ENCODE measurements around the gene RAB11B.
"Not testable (repeated sequence)": the region's sequence is repeated elsewhere in the genome, so short reads cannot be mapped to it uniquely, and the experiment has no call there.

RAB11B gene

GRCh38 chr19:8441725-8442544 is 51.8 kb downstream of the RAB11B start:
- DNase-seq, result no peak

GRCh38 chr19:8444140-8444676 is 54.0 kb downstream of the RAB11B start:
- not testable (repeated sequence) for DNase-seq

GRCh38 chr19:8444677-8445487 is 54.7 kb downstream of the RAB11B start, which contains the start of gene HNRNPM:
Gene HNRNPM, plus strand, starts transcription at chr19:8444975. Its CDS starts 24 bp downstream, at chr19:8444999.
- DNase-seq, result peak; percentile 94

DNA sequence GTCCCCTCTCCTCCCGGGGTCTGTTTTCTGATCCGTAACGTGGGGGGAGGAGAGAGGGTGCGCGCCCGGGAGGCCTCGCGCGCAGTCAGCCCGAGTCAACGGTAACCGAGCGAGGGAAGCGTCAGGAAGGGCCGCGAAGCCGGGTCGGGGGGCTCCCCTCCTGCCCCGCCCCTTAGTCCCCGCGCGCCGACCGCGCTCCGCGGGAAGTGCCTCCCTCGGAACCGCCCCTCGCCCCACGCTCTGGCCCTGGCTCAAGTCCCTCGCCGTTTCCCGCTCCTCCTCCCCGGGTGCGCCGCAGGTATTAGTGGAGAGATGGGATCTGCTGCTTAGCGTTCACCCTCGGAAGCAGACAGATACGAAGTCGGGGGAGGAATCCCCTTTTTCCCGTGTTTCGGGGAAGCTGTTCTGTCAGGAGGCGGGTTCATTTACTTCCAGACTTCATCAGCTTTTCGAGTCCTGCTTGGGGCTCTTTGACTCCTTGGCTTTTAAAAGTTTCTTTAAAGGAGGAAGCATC is 55.4 kb downstream of the RAB11B start:
- no peak for DNase-seq

DNA sequence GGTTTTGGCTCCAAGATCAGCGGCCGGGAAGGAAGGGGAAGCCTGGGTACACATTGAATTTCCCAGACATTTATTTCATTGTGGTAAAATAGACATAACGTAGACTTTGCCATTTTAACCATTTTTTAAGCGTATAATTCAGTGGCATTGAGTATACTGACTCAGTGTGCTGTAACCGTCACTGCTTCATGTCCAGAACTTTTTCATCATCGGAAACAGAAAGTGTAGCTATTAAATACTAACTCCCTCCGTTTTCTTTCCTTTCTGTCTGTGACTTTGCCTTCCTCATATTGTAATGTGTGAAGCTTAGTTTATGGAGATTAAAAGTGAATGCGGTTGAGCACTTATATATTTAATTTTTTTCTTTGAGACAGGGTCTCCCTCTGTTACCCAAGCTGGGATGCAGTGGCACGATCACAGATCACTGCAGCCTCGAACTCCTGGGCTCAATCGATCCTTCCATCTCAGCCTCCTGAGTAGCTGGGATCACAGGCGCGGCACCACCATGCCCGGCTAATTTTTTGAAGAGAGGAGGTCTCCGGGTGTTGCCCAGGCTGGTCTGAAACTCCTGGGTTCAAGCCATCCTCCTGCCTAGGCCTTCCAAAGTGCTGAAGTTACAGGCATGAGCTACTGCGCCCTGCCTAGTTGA is 56.0 kb downstream of the RAB11B start:
- no peak for DNase-seq

- DNase-seq, result no peak
Measured at GRCh38 chr19:8449830-8450229, 59.7 kb downstream of the RAB11B start.

DNA sequence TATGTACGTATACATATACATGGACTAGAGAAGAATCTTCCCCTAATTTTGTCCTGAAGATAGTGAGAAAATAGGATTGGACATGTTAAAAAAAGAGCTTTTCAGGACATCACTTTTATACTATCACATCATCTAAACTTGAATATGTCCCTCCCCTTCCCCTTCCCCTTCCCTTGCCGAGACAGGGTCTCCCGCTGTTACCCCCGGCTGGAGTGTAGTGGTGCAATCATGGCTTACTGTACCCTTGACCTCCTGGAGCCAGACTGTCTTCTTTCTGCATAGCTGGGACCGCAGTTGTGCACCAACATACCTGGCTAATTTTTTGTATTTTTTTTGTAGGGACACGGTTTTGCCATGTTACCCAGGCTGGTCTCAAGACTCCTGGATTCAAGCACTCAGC is 61.2 kb downstream of the RAB11B start:
- DNase-seq, result no peak

- DNase-seq, result no peak
Measured at GRCh38 chr19:8451885-8452284, 61.7 kb downstream of the RAB11B start.

DNA sequence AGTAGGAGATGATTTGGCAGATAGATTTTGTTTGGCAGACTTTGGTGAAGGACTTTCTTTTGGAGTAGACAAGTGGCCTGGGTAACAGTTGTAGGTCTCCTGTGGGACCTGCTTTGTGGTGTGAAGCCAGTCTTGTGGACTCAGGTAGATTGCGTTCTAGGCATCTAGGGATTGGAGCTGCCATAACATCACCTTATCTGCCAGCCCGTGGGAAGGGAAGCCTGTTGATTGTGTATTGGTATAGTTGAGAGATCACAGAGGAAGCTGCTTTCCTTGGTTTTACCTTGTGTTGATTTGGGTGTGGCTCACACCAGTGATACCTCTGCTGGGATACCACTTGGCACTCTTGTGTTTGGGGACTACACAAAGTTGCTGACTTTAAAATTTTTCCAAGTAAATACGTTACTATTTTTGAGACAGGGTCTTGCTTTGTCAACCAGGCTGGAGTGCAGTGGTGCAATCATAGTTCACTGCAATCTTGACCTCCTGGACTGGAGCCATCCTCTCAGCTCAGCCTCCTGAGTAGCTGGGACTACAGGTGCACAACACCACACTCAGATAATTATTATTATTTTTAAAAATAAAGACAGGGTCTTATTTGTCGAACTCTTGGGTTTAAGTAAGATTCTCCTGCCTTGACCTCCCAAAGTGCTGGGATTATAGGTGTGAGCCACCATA is 62.4 kb downstream of the RAB11B start:
- DNase-seq, result no peak

DNA sequence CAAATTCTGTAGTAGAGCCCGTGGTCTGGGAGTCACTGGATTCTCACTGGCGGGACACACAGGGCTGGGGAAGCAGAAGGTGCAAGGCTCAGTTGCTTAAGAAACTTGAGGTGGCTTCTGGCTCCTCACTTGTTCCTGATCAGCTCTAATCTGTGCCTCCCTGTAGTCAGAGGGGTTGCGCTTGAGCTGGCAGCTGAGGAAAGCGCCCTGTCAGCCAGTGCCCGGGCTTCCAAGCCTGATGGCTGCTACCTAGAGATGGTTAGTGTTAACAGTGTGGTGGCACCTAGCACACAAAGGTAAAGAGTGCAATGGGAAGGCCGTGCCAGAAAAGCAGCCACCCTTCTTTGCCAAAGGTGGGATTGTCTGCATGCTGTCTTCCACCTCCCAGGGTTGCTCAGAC is 63.5 kb downstream of the RAB11B start:
- no peak for DNase-seq
